Measurements from ENCODE around the gene XRN1.

DNA sequence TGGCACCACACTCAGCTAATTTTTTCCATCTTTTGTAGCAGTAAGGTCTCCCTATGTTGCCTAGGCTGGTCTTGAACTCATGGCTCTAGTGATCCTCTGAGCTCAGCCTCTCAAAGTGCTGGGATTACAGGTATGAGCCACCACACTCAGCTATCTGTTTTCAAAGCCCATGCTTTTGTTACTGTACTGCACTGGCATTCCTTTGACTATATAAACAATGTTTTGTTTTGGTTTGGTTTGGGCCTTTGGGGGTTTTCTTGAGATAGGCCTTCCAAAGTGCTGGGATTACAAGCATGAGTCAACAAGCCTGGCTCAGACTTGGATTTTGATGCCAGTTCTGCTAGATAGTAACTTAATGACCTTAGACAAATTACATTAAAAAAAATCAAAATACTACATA, 132.8 kb downstream of the XRN1 start:
- TF ChIP-seq CTCF (conservative IDR thresholded peaks at IDR 0.05; ENCODE audit: low read depth, low read length): no peak
- no peak for TF ChIP-seq EZH2phosphoT487 (IDR thresholded peaks at IDR 0.05; ENCODE audit: borderline replicate concordance, low read length)

Data from PC-3 (cell line).